ENCODE data around the gene CD180. TPM values are rescaled to one million over a fixed set of nuclear protein-coding genes. Genes with fewer than 3 reads are reported as not detected.

CD180 gene
- total RNA-seq, 1 donor from 2014 or later, result 0.04 TPM

DNA sequence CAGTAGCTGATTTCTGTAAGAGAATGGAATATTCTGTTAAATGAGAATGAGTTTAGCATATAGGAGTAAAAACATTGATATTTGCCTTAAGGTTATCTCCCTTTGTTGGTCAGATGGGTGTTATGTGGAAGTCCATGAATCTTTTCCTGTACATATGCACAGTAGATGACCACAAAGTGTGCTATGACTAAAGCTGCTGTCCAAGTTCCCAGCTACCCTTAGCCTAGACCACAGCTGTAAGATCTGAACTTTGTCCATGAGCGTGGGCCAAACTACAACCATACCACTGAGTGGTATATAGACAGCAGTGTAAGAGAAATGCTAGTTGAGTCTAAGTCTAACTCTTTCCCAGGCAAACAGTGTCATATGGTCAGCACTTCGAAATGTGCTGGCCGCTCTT is 48.8 kb downstream of the CD180 start:
- no peaks in the 10 kb centered on the region for H3K27me3 ChIP-seq (ENCODE audit: control insufficient read depth, insufficient read depth, low read length)
- H3K4me3 ChIP-seq (ENCODE audit: low read depth, low read length), result no peak overlapping the region
- no peak for DNase-seq (ENCODE audit: low read depth)
- H3K36me3 ChIP-seq (ENCODE audit: control insufficient read depth, insufficient read depth, low read length), result no peaks in the 10 kb centered on the region
- TF ChIP-seq, protein P1, sequence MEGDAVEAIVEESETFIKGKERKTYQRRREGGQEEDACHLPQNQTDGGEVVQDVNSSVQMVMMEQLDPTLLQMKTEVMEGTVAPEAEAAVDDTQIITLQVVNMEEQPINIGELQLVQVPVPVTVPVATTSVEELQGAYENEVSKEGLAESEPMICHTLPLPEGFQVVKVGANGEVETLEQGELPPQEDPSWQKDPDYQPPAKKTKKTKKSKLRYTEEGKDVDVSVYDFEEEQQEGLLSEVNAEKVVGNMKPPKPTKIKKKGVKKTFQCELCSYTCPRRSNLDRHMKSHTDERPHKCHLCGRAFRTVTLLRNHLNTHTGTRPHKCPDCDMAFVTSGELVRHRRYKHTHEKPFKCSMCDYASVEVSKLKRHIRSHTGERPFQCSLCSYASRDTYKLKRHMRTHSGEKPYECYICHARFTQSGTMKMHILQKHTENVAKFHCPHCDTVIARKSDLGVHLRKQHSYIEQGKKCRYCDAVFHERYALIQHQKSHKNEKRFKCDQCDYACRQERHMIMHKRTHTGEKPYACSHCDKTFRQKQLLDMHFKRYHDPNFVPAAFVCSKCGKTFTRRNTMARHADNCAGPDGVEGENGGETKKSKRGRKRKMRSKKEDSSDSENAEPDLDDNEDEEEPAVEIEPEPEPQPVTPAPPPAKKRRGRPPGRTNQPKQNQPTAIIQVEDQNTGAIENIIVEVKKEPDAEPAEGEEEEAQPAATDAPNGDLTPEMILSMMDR (IDR thresholded peaks at IDR 0.05; ENCODE audit: insufficient read depth, low read length, poor library complexity, severe bottlenecking), result no peak

DNA sequence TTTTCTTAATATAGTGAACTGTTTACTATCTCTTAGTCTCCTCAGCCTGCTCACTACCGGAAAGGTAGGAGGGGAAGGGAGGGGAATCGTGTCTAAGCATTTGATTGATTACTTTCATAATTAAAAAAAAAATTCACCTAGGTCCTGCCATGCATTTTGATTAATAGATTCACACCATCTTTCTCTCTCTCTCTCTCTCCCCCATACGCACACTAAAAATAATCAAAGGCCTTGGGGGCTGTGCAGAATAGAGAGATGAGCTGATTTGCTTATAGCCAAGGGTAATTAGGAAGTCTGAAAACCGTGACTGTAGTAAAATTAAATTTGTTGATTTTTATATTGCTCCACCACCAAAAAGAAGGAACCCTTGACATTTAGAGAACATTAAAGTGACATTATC is 49.6 kb downstream of the CD180 start:
- DNase-seq (ENCODE audit: low read depth), result no peak
- Histone ChIP-seq H3K36me3 (ENCODE audit: control insufficient read depth, insufficient read depth, low read length) (no peaks in the 10 kb centered on the region), H3K4me3 (ENCODE audit: low read depth, low read length) (no peak overlapping the region), H3K27me3 (ENCODE audit: control insufficient read depth, insufficient read depth, low read length) (no peaks in the 10 kb centered on the region)
- TF ChIP-seq, protein P1 (IDR thresholded peaks at IDR 0.05; ENCODE audit: insufficient read depth, low read length, poor library complexity, severe bottlenecking), result no peak

DNA sequence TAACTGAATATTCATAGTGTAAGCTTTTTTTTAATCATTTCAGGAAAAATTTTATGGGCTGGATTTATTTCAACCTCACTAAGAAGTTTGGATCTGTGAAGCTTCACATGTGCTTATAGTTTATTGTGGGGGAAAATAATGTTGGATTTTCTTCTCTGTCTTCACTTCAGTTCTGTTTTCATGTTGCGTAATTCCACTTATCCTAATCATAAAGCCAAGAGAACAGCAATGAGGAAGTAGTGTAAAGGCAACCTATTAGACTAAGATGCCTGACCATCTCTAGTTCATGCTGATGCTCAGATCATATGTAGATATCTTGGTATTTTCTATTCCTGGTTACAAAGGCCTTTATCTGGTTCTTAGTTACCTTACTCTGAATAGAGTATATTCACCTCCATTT is 50.0 kb downstream of the CD180 start:
- TF ChIP-seq, protein P1 (IDR thresholded peaks at IDR 0.05; ENCODE audit: insufficient read depth, low read length, poor library complexity, severe bottlenecking), result no peak
- Histone ChIP-seq H3K36me3 (ENCODE audit: control insufficient read depth, insufficient read depth, low read length) (no peaks in the 10 kb centered on the region), H3K4me3 (ENCODE audit: low read depth, low read length) (no peak overlapping the region), H3K27me3 (ENCODE audit: control insufficient read depth, insufficient read depth, low read length) (no peaks in the 10 kb centered on the region)
- no peak for DNase-seq (ENCODE audit: low read depth)

DNA sequence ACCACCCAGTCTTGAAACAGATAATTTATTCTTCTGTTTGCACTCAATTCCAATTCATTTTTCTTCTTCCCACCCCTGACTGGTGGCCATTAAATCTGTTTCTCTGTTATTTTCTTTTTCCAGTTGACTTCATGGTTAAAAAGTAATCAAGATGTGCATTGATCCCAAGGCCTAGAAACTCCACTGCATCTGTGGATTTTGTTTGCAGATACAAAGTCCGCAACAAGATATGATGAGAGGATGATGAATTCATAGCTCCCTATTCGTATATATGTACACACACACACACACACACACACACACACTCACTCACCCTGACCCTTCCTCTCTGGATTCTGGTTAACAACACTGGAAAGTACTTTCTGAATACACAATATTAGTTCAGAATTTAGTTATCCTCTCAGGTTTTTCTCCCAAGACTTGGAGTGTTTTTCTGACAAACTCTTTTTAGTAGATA is 52.4 kb downstream of the CD180 start:
- Histone ChIP-seq H3K4me3 (ENCODE audit: low read depth, low read length) (no peak overlapping the region), H3K27me3 (ENCODE audit: control insufficient read depth, insufficient read depth, low read length) (no peaks in the 10 kb centered on the region), H3K36me3 (ENCODE audit: control insufficient read depth, insufficient read depth, low read length) (no peaks in the 10 kb centered on the region)
- TF ChIP-seq, protein P1 (IDR thresholded peaks at IDR 0.05; ENCODE audit: insufficient read depth, low read length, poor library complexity, severe bottlenecking), result no peak
- DNase-seq (ENCODE audit: low read depth), result no peak

DNA sequence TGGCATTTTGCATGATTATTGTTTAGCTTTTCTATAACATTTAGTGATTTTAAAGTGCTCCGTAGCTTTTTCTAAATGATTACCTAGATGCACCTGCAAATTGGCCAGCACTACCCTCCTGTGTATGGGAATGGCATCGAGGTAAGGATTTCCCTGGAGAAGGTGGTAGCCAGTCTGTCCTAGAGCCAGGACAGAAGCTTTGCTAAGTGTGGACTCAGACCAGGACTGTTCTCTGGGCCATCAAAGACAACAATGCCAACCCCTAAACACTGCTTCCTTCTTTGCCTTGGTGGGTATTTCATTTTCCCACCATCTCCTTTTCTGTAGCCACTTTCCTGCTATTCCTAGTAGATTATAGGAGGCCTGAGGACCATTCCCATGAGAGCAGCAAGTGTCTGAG is 53.0 kb downstream of the CD180 start:
- Histone ChIP-seq H3K36me3 (ENCODE audit: control insufficient read depth, insufficient read depth, low read length) (no peaks in the 10 kb centered on the region), H3K27me3 (ENCODE audit: control insufficient read depth, insufficient read depth, low read length) (no peaks in the 10 kb centered on the region), H3K4me3 (ENCODE audit: low read depth, low read length) (no peak overlapping the region)
- DNase-seq (ENCODE audit: low read depth), result no peak
- TF ChIP-seq, protein P1 (IDR thresholded peaks at IDR 0.05; ENCODE audit: insufficient read depth, low read length, poor library complexity, severe bottlenecking), result no peak

DNA sequence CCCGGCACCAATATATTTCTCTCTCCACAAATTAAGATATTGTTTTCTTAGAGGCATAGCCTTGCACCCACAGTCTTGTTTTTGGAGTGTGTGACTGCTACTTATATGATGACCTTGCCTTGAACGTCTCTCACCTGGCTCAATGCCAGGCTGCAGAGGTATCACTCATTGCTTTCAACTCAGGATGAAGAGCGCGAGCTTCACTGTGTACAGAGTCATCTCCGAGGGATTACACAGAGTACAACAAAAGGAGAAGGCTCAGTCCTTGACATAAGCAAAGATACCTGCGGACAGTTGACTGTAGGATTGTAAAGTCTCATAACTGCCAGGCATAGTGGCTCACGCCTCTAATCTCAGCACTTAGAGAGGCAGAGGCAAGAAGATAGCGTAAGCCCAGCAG is 53.8 kb downstream of the CD180 start:
- Histone ChIP-seq H3K27me3 (ENCODE audit: control insufficient read depth, insufficient read depth, low read length) (no peaks in the 10 kb centered on the region), H3K4me3 (ENCODE audit: low read depth, low read length) (no peak overlapping the region), H3K36me3 (ENCODE audit: control insufficient read depth, insufficient read depth, low read length) (no peaks in the 10 kb centered on the region)
- TF ChIP-seq, protein P1 (IDR thresholded peaks at IDR 0.05; ENCODE audit: insufficient read depth, low read length, poor library complexity, severe bottlenecking), result no peak
- no peak for DNase-seq (ENCODE audit: low read depth)

Measured in kidney epithelial cell (primary cell).